ENCODE data around the gene ADAD2. TPM values are rescaled to one million over a fixed set of nuclear protein-coding genes. Genes with fewer than 3 reads are reported as not detected.

Gene ADAD2
- total and polyA plus RNA-seq, 2 donors (not counting 3 experiments of a cell fraction or from before 2014, with no cell fraction given) = 0.04 TPM; not detected in 1

DNA sequence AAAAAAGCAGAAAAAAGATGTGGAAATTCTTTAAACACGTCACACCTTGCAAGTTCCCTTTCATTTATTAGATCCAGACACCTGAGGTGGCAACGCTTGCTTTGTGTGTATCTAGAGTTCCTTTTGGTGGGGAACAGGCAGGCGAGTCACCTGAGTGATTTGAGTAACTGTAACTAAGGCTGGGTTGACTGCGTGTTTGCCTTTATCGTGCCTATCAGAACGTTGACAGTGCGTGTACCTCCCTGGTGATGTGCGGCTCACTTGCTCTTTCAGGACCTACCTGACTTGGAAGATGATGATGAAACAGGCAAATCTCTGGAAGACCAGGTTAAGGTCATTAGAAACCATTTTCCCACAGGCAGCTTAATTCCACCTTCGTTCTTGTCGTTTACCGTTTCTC lies 16.6 kb upstream of the ADAD2 start:
- CTCF ChIA-PET = interaction anchor here (1.3 to 4.4 kb wide), 6 partner anchors 10 to 96 kb away, joined by 3 to 24 read pairs (median 4); partner anchors contain the start of gene TAF1C
- intact Hi-C loops (cut with micrococcal nuclease) = no loop called here
- dilution Hi-C loops (cut with MboI; ENCODE audit: extremely low pct_ligation_motif_present, low sequenced_read_pairs) = no loop called here

DNA sequence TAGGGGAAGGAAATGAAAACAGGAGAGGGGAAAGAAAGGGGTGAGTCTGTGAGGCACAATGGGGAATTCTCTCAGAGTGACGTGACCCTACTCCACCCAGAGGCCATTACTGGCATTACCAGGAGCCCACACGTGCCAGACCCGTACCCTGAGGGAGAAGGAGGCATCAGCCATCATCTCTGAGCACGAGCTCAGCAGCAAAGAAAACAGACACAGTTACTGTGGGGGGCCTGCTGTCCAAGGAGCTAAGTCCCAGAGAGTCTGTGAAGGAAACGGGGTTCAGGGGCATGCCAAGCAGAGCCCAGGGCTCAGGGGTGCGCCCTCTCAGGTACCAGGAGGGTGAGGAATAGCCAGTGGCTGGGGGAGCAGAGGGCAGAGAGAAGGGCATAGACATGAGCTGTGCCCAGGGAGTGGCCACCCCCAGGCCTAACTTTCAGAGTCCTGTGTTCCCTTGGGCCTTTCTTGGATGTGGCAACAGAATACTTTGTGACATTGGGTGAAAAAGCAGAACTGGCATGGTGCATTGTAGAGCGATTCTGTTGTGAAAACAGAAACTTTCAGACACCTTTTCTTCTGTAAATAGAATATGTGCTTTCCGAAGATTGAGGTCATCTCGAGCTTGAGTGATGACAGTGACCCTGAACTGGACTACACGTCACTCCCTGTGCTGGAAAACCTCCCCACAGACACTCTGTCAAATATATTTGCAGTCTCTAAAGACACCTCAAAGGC lies 15.4 kb upstream of the ADAD2 start:
- intact Hi-C loops (cut with micrococcal nuclease) = loop anchor here (1.0 to 5.0 kb wide), 5 partner anchors 30 to 208 kb away; partner anchors contain the start of genes DNAAF1, HSDL1 and NECAB2
- Histone ChIP-seq H2AFZ (ENCODE audit: low read depth, low read length) (no peak overlapping the region), H3K27me3 (ENCODE audit: control insufficient read depth in 2 of 2, insufficient read depth in 2 of 2, low read length in 2 of 2) (no peaks in the 10 kb centered on the region), H3K4me2 (ENCODE audit: insufficient read depth, low read length) (no peak overlapping the region), H3K9me3 (replicated peaks; ENCODE audit: control insufficient read depth, insufficient read depth, low read length) (no peaks in the 10 kb centered on the region), H3K4me1 (ENCODE audit: control insufficient read depth, extremely low read depth, insufficient read depth, low read length) (peaks cover 18% of the 10 kb centered on the region), H3K79me2 (ENCODE audit: control insufficient read depth, insufficient read depth, low read length) (no peaks in the 10 kb centered on the region), H3K4me3 (replicated peaks in 1 of 3; ENCODE audit: insufficient read depth in 1 of 3, low read depth in 1 of 3, low read length in 3 of 3) (no peak overlapping the region), H4K20me1 (replicated peaks; ENCODE audit: control insufficient read depth, extremely low read depth, insufficient read depth, low read length) (no peaks in the 10 kb centered on the region), H3K9me1 (replicated peaks; ENCODE audit: control insufficient read depth, extremely low read depth, insufficient read depth, low read length) (no peaks in the 10 kb centered on the region), H3K9ac (replicated peaks; ENCODE audit: extremely low read depth, insufficient read depth, low read length) (no peak overlapping the region), H3K27ac (ENCODE audit: insufficient read depth, low read depth, low read length) (no peak overlapping the region), H3K36me3 (ENCODE audit: control insufficient read depth in 2 of 2, extremely low read depth in 1 of 2, insufficient read depth in 2 of 2, low read length in 2 of 2) (peaks cover 2 to 16% of the 10 kb centered on the region in 2 experiments)
- ChIA-PET CTCF (interaction anchor here (0.8 to 4.4 kb wide), 11 partner anchors 9 to 309 kb away, joined by 3 to 24 read pairs (median 3); partner anchors contain the start of genes MBTPS1 and TAF1C), POLR2A (interaction anchor here (0.6 to 1.4 kb wide), 2 partner anchors 26 to 59 kb away, joined by 3 to 5 read pairs; partner anchors contain the start of gene MBTPS1)
- TF ChIP-seq EZH2 (IDR thresholded peaks at IDR 0.05; ENCODE audit: borderline replicate concordance, low read depth, low read length, severe bottlenecking) = no peak
- TF ChIP-seq, protein P1, sequence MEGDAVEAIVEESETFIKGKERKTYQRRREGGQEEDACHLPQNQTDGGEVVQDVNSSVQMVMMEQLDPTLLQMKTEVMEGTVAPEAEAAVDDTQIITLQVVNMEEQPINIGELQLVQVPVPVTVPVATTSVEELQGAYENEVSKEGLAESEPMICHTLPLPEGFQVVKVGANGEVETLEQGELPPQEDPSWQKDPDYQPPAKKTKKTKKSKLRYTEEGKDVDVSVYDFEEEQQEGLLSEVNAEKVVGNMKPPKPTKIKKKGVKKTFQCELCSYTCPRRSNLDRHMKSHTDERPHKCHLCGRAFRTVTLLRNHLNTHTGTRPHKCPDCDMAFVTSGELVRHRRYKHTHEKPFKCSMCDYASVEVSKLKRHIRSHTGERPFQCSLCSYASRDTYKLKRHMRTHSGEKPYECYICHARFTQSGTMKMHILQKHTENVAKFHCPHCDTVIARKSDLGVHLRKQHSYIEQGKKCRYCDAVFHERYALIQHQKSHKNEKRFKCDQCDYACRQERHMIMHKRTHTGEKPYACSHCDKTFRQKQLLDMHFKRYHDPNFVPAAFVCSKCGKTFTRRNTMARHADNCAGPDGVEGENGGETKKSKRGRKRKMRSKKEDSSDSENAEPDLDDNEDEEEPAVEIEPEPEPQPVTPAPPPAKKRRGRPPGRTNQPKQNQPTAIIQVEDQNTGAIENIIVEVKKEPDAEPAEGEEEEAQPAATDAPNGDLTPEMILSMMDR (IDR thresholded peaks at IDR 0.05; ENCODE audit: extremely low read depth in 1 of 2, insufficient read depth in 1 of 2, low read depth in 1 of 2, low read length in 2 of 2) = peak; percentile 32 to 61
- no peak for TF ChIP-seq GATA2 (IDR thresholded peaks at IDR 0.05; ENCODE audit: insufficient read depth, insufficient read length, low read depth, low read length)
- TF ChIP-seq FOS (IDR thresholded peaks at IDR 0.05; ENCODE audit: borderline replicate concordance, insufficient read depth, low read length) = no peak
- TF ChIP-seq, protein P2, sequence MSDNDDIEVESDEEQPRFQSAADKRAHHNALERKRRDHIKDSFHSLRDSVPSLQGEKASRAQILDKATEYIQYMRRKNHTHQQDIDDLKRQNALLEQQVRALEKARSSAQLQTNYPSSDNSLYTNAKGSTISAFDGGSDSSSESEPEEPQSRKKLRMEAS (IDR thresholded peaks at IDR 0.05; ENCODE audit: insufficient read depth, insufficient read length) = peak; percentile 26
- dilution Hi-C loops (cut with MboI; ENCODE audit: extremely low pct_ligation_motif_present, low sequenced_read_pairs) = no loop called here
- DNase-seq (ENCODE audit: low read depth, low spot score) = peak; percentile 52
- no TSS peak for BruUV-seq (replicated peaks)
- FAIRE-seq = peak; percentile 85

More for the DNA sequence above, 16.6 kb upstream of the ADAD2 start:
- H3K9me1 ChIP-seq (replicated peaks; ENCODE audit: control insufficient read depth, extremely low read depth, insufficient read depth, low read length) = no peaks in the 10 kb centered on the region
- peaks cover 18% of the 10 kb centered on the region for H3K4me1 ChIP-seq (ENCODE audit: control insufficient read depth, extremely low read depth, insufficient read depth, low read length)
- no peaks in the 10 kb centered on the region for H3K27me3 ChIP-seq (ENCODE audit: control insufficient read depth in 2 of 2, insufficient read depth in 2 of 2, low read length in 2 of 2)
- H3K9me3 ChIP-seq (replicated peaks; ENCODE audit: control insufficient read depth, insufficient read depth, low read length) = no peaks in the 10 kb centered on the region
- FAIRE-seq (no peak), DNase-seq (ENCODE audit: low read depth, low spot score) (no peak)
- H3K27ac ChIP-seq (ENCODE audit: insufficient read depth, low read depth, low read length) = no peak overlapping the region
- BruUV-seq (replicated peaks) = no TSS peak
- no peak overlapping the region for H3K9ac ChIP-seq (replicated peaks; ENCODE audit: extremely low read depth, insufficient read depth, low read length)
- no peak overlapping the region for H2AFZ ChIP-seq (ENCODE audit: low read depth, low read length)
- no peak overlapping the region for H3K4me3 ChIP-seq (replicated peaks in 1 of 3; ENCODE audit: insufficient read depth in 1 of 3, low read depth in 1 of 3, low read length in 3 of 3)
- H3K36me3 ChIP-seq (ENCODE audit: control insufficient read depth in 2 of 2, extremely low read depth in 1 of 2, insufficient read depth in 2 of 2, low read length in 2 of 2) = peaks cover 2 to 8% of the 10 kb centered on the region in 2 experiments
- no peaks in the 10 kb centered on the region for H3K79me2 ChIP-seq (ENCODE audit: control insufficient read depth, insufficient read depth, low read length)
- H4K20me1 ChIP-seq (replicated peaks; ENCODE audit: control insufficient read depth, extremely low read depth, insufficient read depth, low read length) = no peaks in the 10 kb centered on the region
- TF ChIP-seq, protein P2 (IDR thresholded peaks at IDR 0.05; ENCODE audit: insufficient read depth, insufficient read length) = no peak
- TF ChIP-seq JUN (IDR thresholded peaks at IDR 0.05; ENCODE audit: borderline replicate concordance, insufficient read depth, insufficient read length, low read depth) = no peak
- H3K4me2 ChIP-seq (ENCODE audit: insufficient read depth, low read length) = no peak overlapping the region
- POLR2A ChIA-PET = no interaction called here
